ENCODE measurements around the gene PTPRN2.
A peak's percentile ranks its signal among the peaks of the same experiment; 100 is the strongest.
"Not testable (repeated sequence)": the region's sequence is repeated elsewhere in the genome, so short reads cannot be mapped to it uniquely, and the experiment has no call there.

PTPRN2 gene

GRCh38 chr7:158508802-158509385 lies 78.7 kb downstream of the PTPRN2 start:
- DNase-seq, result no peak

- not testable (repeated sequence) for DNase-seq
These were observed 79.3 kb downstream of the PTPRN2 start for GRCh38 chr7:158508321-158508720.

- no peak for DNase-seq
These were observed 79.7 kb downstream of the PTPRN2 start for GRCh38 chr7:158507917-158508316.

- not testable (repeated sequence) for DNase-seq
These were observed 80.4 kb downstream of the PTPRN2 start for GRCh38 chr7:158507175-158507574.

- DNase-seq, result no peak
These were observed 81.0 kb downstream of the PTPRN2 start for GRCh38 chr7:158506626-158507025.

- no peak for DNase-seq
These were observed 81.9 kb downstream of the PTPRN2 start for GRCh38 chr7:158505683-158506082.

GRCh38 chr7:158502068-158502750 lies 85.4 kb downstream of the PTPRN2 start:
- no peak for DNase-seq

GRCh38 chr7:158501393-158502067 lies 86.1 kb downstream of the PTPRN2 start:
- DNase-seq, result no peak

GRCh38 chr7:158500651-158501052 lies 87.0 kb downstream of the PTPRN2 start:
- no peak for DNase-seq

- DNase-seq, result no peak
These were observed 88.6 kb downstream of the PTPRN2 start for GRCh38 chr7:158499082-158499455.

- DNase-seq, result no peak
These were observed 89.1 kb downstream of the PTPRN2 start for GRCh38 chr7:158498443-158499081.

- DNase-seq, result no peak
These were observed 90.0 kb downstream of the PTPRN2 start for GRCh38 chr7:158497627-158498026.

GRCh38 chr7:158495786-158496185 lies 91.8 kb downstream of the PTPRN2 start:
- DNase-seq, result peak; percentile 52

GRCh38 chr7:158495216-158495615 lies 92.4 kb downstream of the PTPRN2 start:
- no peak for DNase-seq

GRCh38 chr7:158494643-158495042 lies 93.0 kb downstream of the PTPRN2 start:
- no peak for DNase-seq

GRCh38 chr7:158494162-158494586 lies 93.4 kb downstream of the PTPRN2 start:
- DNase-seq, result no peak

- DNase-seq, result no peak
These were observed 95.3 kb downstream of the PTPRN2 start for GRCh38 chr7:158492367-158492764.

GRCh38 chr7:158491094-158491493 lies 96.5 kb downstream of the PTPRN2 start:
- DNase-seq, result no peak

- DNase-seq, result no peak
These were observed 97.3 kb downstream of the PTPRN2 start for GRCh38 chr7:158490171-158490782.

GRCh38 chr7:158489462-158490155 lies 98.0 kb downstream of the PTPRN2 start:
- no peak for DNase-seq

- no peak for DNase-seq
These were observed 99.2 kb downstream of the PTPRN2 start for GRCh38 chr7:158488181-158488971.
